ENCODE measurements around the gene NDUFS7.
A peak's percentile ranks its signal among the peaks of the same experiment; 100 is the strongest.

The NDUFS7 gene

GRCh38 chr19:1422943-1423342 is 39.2 kb downstream of the NDUFS7 start:
- H3K23ac ChIP-seq (ENCODE audit: low read length): no peak overlapping the region
- H4K91ac ChIP-seq (ENCODE audit: low read depth, low read length): no peak overlapping the region
- no peak for DNase-seq
- H3K79me2 ChIP-seq (ENCODE audit: control insufficient read depth, insufficient read depth, low read length, poor library complexity): peaks cover under 1% of the 10 kb centered on the region
- H3K18ac ChIP-seq (ENCODE audit: low read length): no peak overlapping the region
- H3K27ac ChIP-seq (ENCODE audit: low read depth, low read length): no peak overlapping the region
- peaks cover 9 to 14% of the 10 kb centered on the region in 2 experiments for H3K4me1 ChIP-seq (ENCODE audit: control insufficient read depth in 1 of 2, insufficient read depth in 2 of 2, low read length in 2 of 2)
- WGBS (ENCODE audit: extremely low coverage, insufficient coverage, insufficient read length): no CpG with 5 or more reads among the region's 24 CpGs
- no peak overlapping the region for H4K8ac ChIP-seq (ENCODE audit: low read depth, low read length)
- H2AK5ac ChIP-seq (ENCODE audit: low read length): no peak overlapping the region
- H3K4me2 ChIP-seq (ENCODE audit: low read length): no peak overlapping the region
- H2AFZ ChIP-seq (ENCODE audit: insufficient read depth, low read length, poor library complexity): no peak overlapping the region
- H2BK5ac ChIP-seq (ENCODE audit: low read depth, low read length, poor library complexity): no peak overlapping the region
- H2BK120ac ChIP-seq (ENCODE audit: insufficient read depth, low read length, poor library complexity): no peak overlapping the region
- no peak overlapping the region for H3K9ac ChIP-seq (ENCODE audit: low read length)
- no peak overlapping the region for H3K4ac ChIP-seq (ENCODE audit: low read depth, low read length)
- H3K9me3 ChIP-seq (ENCODE audit: insufficient read depth, low read depth, low read length): peaks cover 2% of the 10 kb centered on the region
- H3K4me3 ChIP-seq (ENCODE audit: low read depth, low read length): no peak overlapping the region
- H3K79me1 ChIP-seq (ENCODE audit: low read length): no peaks in the 10 kb centered on the region
- H3K36me3 ChIP-seq (ENCODE audit: control insufficient read depth in 1 of 2, insufficient read depth in 2 of 2, low read length in 2 of 2): peaks cover 87 to 91% of the 10 kb centered on the region in 2 experiments
- H3K27me3 ChIP-seq (ENCODE audit: insufficient read depth, low read length): no peaks in the 10 kb centered on the region
- no peak overlapping the region for H2BK12ac ChIP-seq (ENCODE audit: low read length)
- no peak overlapping the region for H3K14ac ChIP-seq (ENCODE audit: low read length)
- no peak overlapping the region for H4K12ac ChIP-seq (ENCODE audit: low read depth, low read length)

- H3K79me1 ChIP-seq (ENCODE audit: low read length): no peaks in the 10 kb centered on the region
- H2BK5ac ChIP-seq (ENCODE audit: low read depth, low read length, poor library complexity): no peak overlapping the region
- WGBS (ENCODE audit: extremely low coverage, insufficient coverage, insufficient read length): no CpG with 5 or more reads among the region's 40 CpGs
- DNase-seq: no peak
- no peak overlapping the region for H3K14ac ChIP-seq (ENCODE audit: low read length)
- H2AK5ac ChIP-seq (ENCODE audit: low read length): no peak overlapping the region
- no peak overlapping the region for H4K12ac ChIP-seq (ENCODE audit: low read depth, low read length)
- no peaks in the 10 kb centered on the region for H3K79me2 ChIP-seq (ENCODE audit: control insufficient read depth, insufficient read depth, low read length, poor library complexity)
- no peak overlapping the region for H3K4me3 ChIP-seq (ENCODE audit: low read depth, low read length)
- no peak overlapping the region for H2BK12ac ChIP-seq (ENCODE audit: low read length)
- peaks cover 2% of the 10 kb centered on the region for H3K9me3 ChIP-seq (ENCODE audit: insufficient read depth, low read depth, low read length)
- H3K27me3 ChIP-seq (ENCODE audit: insufficient read depth, low read length): no peaks in the 10 kb centered on the region
- H3K27ac ChIP-seq (ENCODE audit: low read depth, low read length): no peak overlapping the region
- no peak overlapping the region for H3K23ac ChIP-seq (ENCODE audit: low read length)
- H3K4ac ChIP-seq (ENCODE audit: low read depth, low read length): no peak overlapping the region
- no peak overlapping the region for H4K91ac ChIP-seq (ENCODE audit: low read depth, low read length)
- H4K8ac ChIP-seq (ENCODE audit: low read depth, low read length): no peak overlapping the region
- no peak overlapping the region for H3K9ac ChIP-seq (ENCODE audit: low read length)
- H2AFZ ChIP-seq (ENCODE audit: insufficient read depth, low read length, poor library complexity): no peak overlapping the region
- H2BK120ac ChIP-seq (ENCODE audit: insufficient read depth, low read length, poor library complexity): no peak overlapping the region
- H3K18ac ChIP-seq (ENCODE audit: low read length): peak overlapping the region; percentile 15
- H3K36me3 ChIP-seq (ENCODE audit: control insufficient read depth in 1 of 2, insufficient read depth in 2 of 2, low read length in 2 of 2): peaks cover 84 to 88% of the 10 kb centered on the region in 2 experiments
- H3K4me2 ChIP-seq (ENCODE audit: low read length): no peak overlapping the region
- peaks cover 9 to 14% of the 10 kb centered on the region in 2 experiments for H3K4me1 ChIP-seq (ENCODE audit: control insufficient read depth in 1 of 2, insufficient read depth in 2 of 2, low read length in 2 of 2)
Observed at GRCh38 chr19:1423436-1424191, 39.9 kb downstream of the NDUFS7 start.

GRCh38 chr19:1424192-1424955 is 40.7 kb downstream of the NDUFS7 start:
- Histone ChIP-seq H2BK120ac (ENCODE audit: insufficient read depth, low read length, poor library complexity) (no peak overlapping the region), H3K9me3 (ENCODE audit: insufficient read depth, low read depth, low read length) (peaks cover 2% of the 10 kb centered on the region), H3K23ac (ENCODE audit: low read length) (no peak overlapping the region), H3K9ac (ENCODE audit: low read length) (no peak overlapping the region), H2BK12ac (ENCODE audit: low read length) (no peak overlapping the region), H4K8ac (ENCODE audit: low read depth, low read length) (no peak overlapping the region), H3K18ac (ENCODE audit: low read length) (peak overlapping the region; percentile 45), H3K14ac (ENCODE audit: low read length) (no peak overlapping the region), H3K4me2 (ENCODE audit: low read length) (no peak overlapping the region), H4K12ac (ENCODE audit: low read depth, low read length) (no peak overlapping the region), H3K4me1 (ENCODE audit: control insufficient read depth in 1 of 2, insufficient read depth in 2 of 2, low read length in 2 of 2) (peaks cover 9 to 14% of the 10 kb centered on the region in 2 experiments), H4K91ac (ENCODE audit: low read depth, low read length) (no peak overlapping the region), H2AFZ (ENCODE audit: insufficient read depth, low read length, poor library complexity) (no peak overlapping the region), H3K4ac (ENCODE audit: low read depth, low read length) (peak overlapping the region; percentile 10), H3K27ac (ENCODE audit: low read depth, low read length) (no peak overlapping the region), H2AK5ac (ENCODE audit: low read length) (no peak overlapping the region), H3K4me3 (ENCODE audit: low read depth, low read length) (no peak overlapping the region), H3K79me2 (ENCODE audit: control insufficient read depth, insufficient read depth, low read length, poor library complexity) (no peaks in the 10 kb centered on the region), H3K27me3 (ENCODE audit: insufficient read depth, low read length) (no peaks in the 10 kb centered on the region), H3K36me3 (ENCODE audit: control insufficient read depth in 1 of 2, insufficient read depth in 2 of 2, low read length in 2 of 2) (peaks cover 84 to 88% of the 10 kb centered on the region in 2 experiments), H2BK5ac (ENCODE audit: low read depth, low read length, poor library complexity) (no peak overlapping the region), H3K79me1 (ENCODE audit: low read length) (no peaks in the 10 kb centered on the region)
- no peak for DNase-seq
- no CpG with 5 or more reads among the region's 42 CpGs for WGBS (ENCODE audit: extremely low coverage, insufficient coverage, insufficient read length)

- H3K79me1 ChIP-seq (ENCODE audit: low read length): no peaks in the 10 kb centered on the region
- no peak overlapping the region for H2BK120ac ChIP-seq (ENCODE audit: insufficient read depth, low read length, poor library complexity)
- H3K14ac ChIP-seq (ENCODE audit: low read length): no peak overlapping the region
- peaks cover 85 to 90% of the 10 kb centered on the region in 2 experiments for H3K36me3 ChIP-seq (ENCODE audit: control insufficient read depth in 1 of 2, insufficient read depth in 2 of 2, low read length in 2 of 2)
- H4K12ac ChIP-seq (ENCODE audit: low read depth, low read length): no peak overlapping the region
- H3K18ac ChIP-seq (ENCODE audit: low read length): peak overlapping the region; percentile 16
- H3K27ac ChIP-seq (ENCODE audit: low read depth, low read length): peak overlapping the region; percentile 2
- no peak overlapping the region for H3K4me3 ChIP-seq (ENCODE audit: low read depth, low read length)
- DNase-seq: no peak
- H4K8ac ChIP-seq (ENCODE audit: low read depth, low read length): no peak overlapping the region
- WGBS (ENCODE audit: extremely low coverage, insufficient coverage, insufficient read length): no CpG with 5 or more reads among the region's 33 CpGs
- H3K27me3 ChIP-seq (ENCODE audit: insufficient read depth, low read length): no peaks in the 10 kb centered on the region
- no peak overlapping the region for H2BK12ac ChIP-seq (ENCODE audit: low read length)
- no peaks in the 10 kb centered on the region for H3K79me2 ChIP-seq (ENCODE audit: control insufficient read depth, insufficient read depth, low read length, poor library complexity)
- peaks cover 9 to 14% of the 10 kb centered on the region in 2 experiments for H3K4me1 ChIP-seq (ENCODE audit: control insufficient read depth in 1 of 2, insufficient read depth in 2 of 2, low read length in 2 of 2)
- H4K91ac ChIP-seq (ENCODE audit: low read depth, low read length): no peak overlapping the region
- no peak overlapping the region for H3K9ac ChIP-seq (ENCODE audit: low read length)
- H2AK5ac ChIP-seq (ENCODE audit: low read length): no peak overlapping the region
- H3K4ac ChIP-seq (ENCODE audit: low read depth, low read length): no peak overlapping the region
- H3K4me2 ChIP-seq (ENCODE audit: low read length): no peak overlapping the region
- no peak overlapping the region for H2BK5ac ChIP-seq (ENCODE audit: low read depth, low read length, poor library complexity)
- no peak overlapping the region for H2AFZ ChIP-seq (ENCODE audit: insufficient read depth, low read length, poor library complexity)
- H3K23ac ChIP-seq (ENCODE audit: low read length): no peak overlapping the region
- peaks cover 2% of the 10 kb centered on the region for H3K9me3 ChIP-seq (ENCODE audit: insufficient read depth, low read depth, low read length)
Observed at GRCh38 chr19:1425102-1425837, 41.6 kb downstream of the NDUFS7 start.
